Left lung (tissue), 10 donors: ENCODE measurements around the gene NFKB1. TPM values are rescaled to one million over a fixed set of nuclear protein-coding genes. Genes with fewer than 3 reads are reported as not detected.

ENCODE experiments used
- ATAC-seq: fragments of 200-7000 bp; cut with Tn5 transposase; one replicate; pipeline ENCODE4 v1.9.1; 2020; ENCODE audit warnings: moderate library complexity
- DNase-seq, 4 donors: peaks; one replicate each; pipeline ENCODE4 v3.0.0-alpha.2; 2013 to 2020
- H3K27ac ChIP-seq, 2 donors: fragments of 200-600 bp; sonication (generic) in 1 of 2; one replicate each; pipeline versions ENCODE4 v1.5.0 to v1.8.0; 2020 to 2021
- H3K27me3 ChIP-seq, 2 donors: fragments of 200-600 bp; sonication (generic) in 1 of 2; one replicate each; pipeline versions ENCODE4 v1.5.0 to v1.8.0; 2020 to 2021
- H3K36me3 ChIP-seq, 2 donors: fragments of 200-600 bp; sonication (generic) in 1 of 2; one replicate each; pipeline versions ENCODE4 v1.5.0 to v1.8.0; 2020 to 2021
- H3K4me1 ChIP-seq, 2 donors: fragments of 200-600 bp; one replicate each; pipeline ENCODE4 v1.8.0; 2021
- H3K4me3 ChIP-seq, 2 donors: fragments of 200-600 bp; sonication (generic) in 1 of 2; one replicate each; pipeline versions ENCODE4 v1.5.0 to v1.8.0; 2020 to 2021; ENCODE audit warnings: mild to moderate bottlenecking in 1 of 2
- H3K9me3 ChIP-seq, 2 donors: fragments of 200-600 bp; sonication (generic) in 1 of 2; one replicate each; pipeline versions ENCODE4 v1.5.0 to v1.8.0; 2020 to 2021
- intact Hi-C, 2 donors: fragments of 100-400 bp; cut with DNase I; formaldehyde crosslinking; loops; one replicate each; pipeline versions ENCODE4 v1.11.2 to v1.14.2; 2022
- polyA plus RNA-seq, 6 donors: library from polyadenylated mRNA; unstranded; fragments of 120-200 nt; gene quantifications; one replicate each; pipeline ENCODE4 v1.2.1, GENCODE V29; 2013; ENCODE audit not compliant: insufficient read length in 6 of 6
- total RNA-seq, 2 donors: library from RNA; stranded (reverse); fragmentation: NEBNext Ultra II Directional; extraction: Animal tissue kit (Norgen Biotek cat#: 25700); gene quantifications; one replicate each; pipeline ENCODE4 v1.2.1, GENCODE V29; 2021
- TF ChIP-seq, protein P1 (sequence below), 2 donors: fragments of 200-600 bp; sonication (generic) in 1 of 2; IDR thresholded peaks; one replicate each; pipeline versions ENCODE4 v1.5.0 to v1.8.0; 2021; ENCODE audit warnings: antibody characterized with exemption in 2 of 2
- donor health status: DM: no; HTN: yes; CAD: no.
- donor health status: DM: no; HTN: no; CAD: no.

The NFKB1 gene
- total and polyA plus RNA-seq, 8 donors = 34.0 to 57.6 (median 39.2) TPM

DNA sequence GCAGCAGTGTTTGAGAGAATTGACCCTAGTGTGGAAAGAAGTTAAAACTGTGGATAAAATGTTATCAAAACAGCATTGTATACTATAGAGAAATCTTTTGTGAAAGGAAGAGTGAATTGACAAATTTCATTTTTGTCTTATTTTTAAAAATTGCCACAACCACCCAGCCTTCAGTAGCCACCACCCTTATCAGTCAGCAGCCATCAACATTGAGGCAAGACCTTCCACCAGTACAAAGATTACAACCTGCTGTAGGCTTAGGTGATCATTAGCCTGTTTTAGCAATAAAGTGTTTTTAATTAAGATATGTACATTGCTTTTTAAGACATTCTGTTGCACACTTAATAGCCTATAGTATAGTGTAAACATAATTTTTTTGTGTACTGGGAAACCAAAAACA, 91.1 kb downstream of the NFKB1 start:
- no peak for DNase-seq
- H3K36me3 ChIP-seq = peaks cover 0 to 97% of the 10 kb centered on the region in 2 donors
- intact Hi-C loops = no loop called here

DNA sequence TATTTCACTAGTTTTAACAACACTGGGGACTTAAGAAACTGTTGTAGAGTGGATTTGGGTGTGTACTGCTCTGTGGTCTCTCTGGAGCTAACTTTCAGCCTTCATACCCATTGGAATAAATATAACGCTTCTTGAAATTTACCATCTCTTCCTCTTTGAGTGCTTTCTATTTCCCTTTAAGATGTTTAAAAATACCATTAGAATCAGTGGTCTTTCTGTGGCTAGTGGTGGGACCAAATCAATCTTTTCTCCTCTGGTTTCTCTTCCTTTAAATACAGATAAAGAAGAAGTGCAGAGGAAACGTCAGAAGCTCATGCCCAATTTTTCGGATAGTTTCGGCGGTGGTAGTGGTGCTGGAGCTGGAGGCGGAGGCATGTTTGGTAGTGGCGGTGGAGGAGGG, 92.0 kb downstream of the NFKB1 start:
- peaks cover 0 to 97% of the 10 kb centered on the region in 2 donors for H3K36me3 ChIP-seq

More for the DNA sequence above, 91.1 kb downstream of the NFKB1 start:
- H3K27me3 ChIP-seq = no peaks in the 10 kb centered on the region
- H3K4me1 ChIP-seq = no peaks in the 10 kb centered on the region
- ATAC-seq = no peak
- no peak overlapping the region for H3K27ac ChIP-seq
- H3K9me3 ChIP-seq = no peaks in the 10 kb centered on the region
- TF ChIP-seq, protein P1, sequence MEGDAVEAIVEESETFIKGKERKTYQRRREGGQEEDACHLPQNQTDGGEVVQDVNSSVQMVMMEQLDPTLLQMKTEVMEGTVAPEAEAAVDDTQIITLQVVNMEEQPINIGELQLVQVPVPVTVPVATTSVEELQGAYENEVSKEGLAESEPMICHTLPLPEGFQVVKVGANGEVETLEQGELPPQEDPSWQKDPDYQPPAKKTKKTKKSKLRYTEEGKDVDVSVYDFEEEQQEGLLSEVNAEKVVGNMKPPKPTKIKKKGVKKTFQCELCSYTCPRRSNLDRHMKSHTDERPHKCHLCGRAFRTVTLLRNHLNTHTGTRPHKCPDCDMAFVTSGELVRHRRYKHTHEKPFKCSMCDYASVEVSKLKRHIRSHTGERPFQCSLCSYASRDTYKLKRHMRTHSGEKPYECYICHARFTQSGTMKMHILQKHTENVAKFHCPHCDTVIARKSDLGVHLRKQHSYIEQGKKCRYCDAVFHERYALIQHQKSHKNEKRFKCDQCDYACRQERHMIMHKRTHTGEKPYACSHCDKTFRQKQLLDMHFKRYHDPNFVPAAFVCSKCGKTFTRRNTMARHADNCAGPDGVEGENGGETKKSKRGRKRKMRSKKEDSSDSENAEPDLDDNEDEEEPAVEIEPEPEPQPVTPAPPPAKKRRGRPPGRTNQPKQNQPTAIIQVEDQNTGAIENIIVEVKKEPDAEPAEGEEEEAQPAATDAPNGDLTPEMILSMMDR (IDR thresholded peaks at IDR 0.05) = no peak
- H3K4me3 ChIP-seq = no peak overlapping the region

DNA sequence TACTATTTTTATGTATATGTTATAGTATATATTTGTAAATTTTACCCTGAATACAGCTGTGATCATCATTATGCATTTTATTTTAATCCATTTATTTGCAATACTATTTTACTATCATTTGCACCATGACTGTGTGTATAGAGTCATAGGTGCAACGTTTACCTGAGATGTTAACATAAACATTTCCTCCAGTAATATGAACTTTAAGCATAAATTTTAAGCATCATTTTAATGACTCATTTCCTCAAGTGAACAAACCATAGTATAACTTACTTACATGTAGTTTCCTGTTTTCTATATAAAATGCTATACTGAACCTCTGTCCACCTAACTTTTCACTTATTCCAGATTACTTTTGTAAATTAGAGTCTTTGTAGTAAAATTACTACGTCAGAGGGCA, 92.8 kb downstream of the NFKB1 start:
- H3K4me3 ChIP-seq = no peak overlapping the region
- H3K27me3 ChIP-seq = no peaks in the 10 kb centered on the region
- H3K4me1 ChIP-seq = peaks cover 0 to 4% of the 10 kb centered on the region in 2 donors
- intact Hi-C loops = no loop called here
- peaks cover 0 to 97% of the 10 kb centered on the region in 2 donors for H3K36me3 ChIP-seq
- ATAC-seq = no peak
- no peak overlapping the region for H3K27ac ChIP-seq
- no peaks in the 10 kb centered on the region for H3K9me3 ChIP-seq
- no peak for DNase-seq
- TF ChIP-seq, protein P1 (IDR thresholded peaks at IDR 0.05) = no peak

More for the DNA sequence above, 92.0 kb downstream of the NFKB1 start:
- Histone ChIP-seq H3K9me3 (no peaks in the 10 kb centered on the region), H3K4me3 (no peak overlapping the region), H3K4me1 (no peaks in the 10 kb centered on the region), H3K27ac (no peak overlapping the region), H3K27me3 (no peaks in the 10 kb centered on the region)
- ATAC-seq = no peak
- intact Hi-C loops = no loop called here
- DNase-seq = no peak
- TF ChIP-seq, protein P1 (IDR thresholded peaks at IDR 0.05) = no peak

DNA sequence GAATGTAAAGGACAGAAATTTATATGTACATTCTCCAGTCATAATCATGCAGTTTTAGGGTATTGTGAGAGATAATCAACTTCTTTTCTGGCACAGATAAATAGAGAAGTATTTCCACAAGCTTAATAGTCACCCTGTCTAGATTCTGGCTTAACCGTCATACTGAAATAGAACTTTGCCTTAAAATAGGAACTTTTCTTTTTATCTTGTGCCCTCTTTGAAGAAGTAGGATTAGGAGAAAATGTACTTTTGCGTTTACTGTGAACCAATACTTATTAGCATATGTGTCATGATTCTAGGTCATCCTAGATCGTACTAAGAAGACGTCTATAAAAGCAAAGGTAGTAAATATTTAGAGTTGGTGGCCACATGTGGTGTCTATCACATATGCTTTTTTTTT, 95.4 kb downstream of the NFKB1 start:
- peaks cover 0 to 97% of the 10 kb centered on the region in 2 donors for H3K36me3 ChIP-seq
- peaks cover 0 to 4% of the 10 kb centered on the region in 2 donors for H3K4me1 ChIP-seq
- no peaks in the 10 kb centered on the region for H3K9me3 ChIP-seq
- intact Hi-C loops = no loop called here
- TF ChIP-seq, protein P1 (IDR thresholded peaks at IDR 0.05) = no peak
- H3K27me3 ChIP-seq = no peaks in the 10 kb centered on the region
- H3K27ac ChIP-seq = no peak overlapping the region
- DNase-seq = no peak
- ATAC-seq = no peak
- H3K4me3 ChIP-seq = no peak overlapping the region

DNA sequence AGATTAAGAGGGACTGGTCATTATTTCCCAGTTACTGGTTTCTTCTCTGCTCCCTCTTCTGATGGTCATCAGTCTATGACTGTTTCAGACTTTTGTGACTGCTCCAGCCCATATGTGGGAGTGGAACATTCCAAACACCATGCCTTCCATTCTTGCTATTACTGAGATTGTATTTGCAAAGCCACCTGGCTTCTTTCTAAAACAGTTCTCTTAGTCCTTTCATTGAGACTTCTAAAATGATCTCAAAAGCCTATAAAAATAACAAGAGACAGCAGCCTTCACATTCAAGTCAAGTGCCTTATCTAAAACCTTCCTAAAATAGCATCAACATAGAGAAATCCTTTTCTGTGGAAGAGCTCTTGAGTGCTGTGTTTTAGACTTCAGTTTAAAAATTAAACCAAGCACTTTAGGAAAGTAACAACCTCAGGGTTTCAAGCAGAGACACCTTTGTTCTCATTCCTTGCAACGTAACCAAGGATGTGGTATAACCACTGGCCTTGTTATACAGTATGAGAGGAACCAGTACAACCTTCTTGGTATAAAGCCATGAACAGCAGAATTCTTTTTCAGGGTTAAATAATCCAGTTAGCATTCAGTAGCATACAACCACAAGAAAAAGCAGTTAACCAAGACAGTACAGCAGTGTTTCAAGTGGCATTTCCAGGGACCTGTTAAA, 97.1 kb downstream of the NFKB1 start:
- Histone ChIP-seq H3K27me3 (no peaks in the 10 kb centered on the region), H3K27ac (peak overlapping the region; percentile 34 to 41), H3K9me3 (no peaks in the 10 kb centered on the region), H3K36me3 (peaks cover 0 to 100% of the 10 kb centered on the region in 2 donors), H3K4me1 (peaks cover 0 to 4% of the 10 kb centered on the region in 2 donors), H3K4me3 (no peak overlapping the region)
- ATAC-seq = peak; percentile 91
- intact Hi-C loops = no loop called here
- DNase-seq = no peak
- TF ChIP-seq, protein P1 (IDR thresholded peaks at IDR 0.05) = no peak
